ENCODE results near the gene MBD4. TPM values are rescaled to one million over a fixed set of nuclear protein-coding genes. Genes with fewer than 3 reads are reported as not detected.

Gene MBD4
- total RNA-seq, 1 experiment from 2014 or later, result 35.8 TPM

GRCh38 chr3:129428376-129429079, 11.2 kb downstream of the MBD4 start, which contains the start of gene EFCAB12:
TSS of gene EFCAB12 (minus strand) at chr3:129428636. CDS start at chr3:129428488, 148 bp downstream.
- Mint-ChIP-seq H3K27me3 (ENCODE audit: insufficient read depth, unreplicated experiment) (no peaks in the 10 kb centered on the region), H3K36me3 (ENCODE audit: insufficient read depth, unreplicated experiment) (peaks cover 32% of the 10 kb centered on the region), H3K4me3 (ENCODE audit: unreplicated experiment) (peak within 1 kb of the TSS; percentile 67), H3K9me3 (ENCODE audit: unreplicated experiment) (no peaks in the 10 kb centered on the region), H3K4me1 (ENCODE audit: insufficient read depth, unreplicated experiment) (peaks cover 14% of the 10 kb centered on the region), H3K27ac (ENCODE audit: low read depth, unreplicated experiment) (no peak within 1 kb of the TSS)
- DNase-seq (ENCODE audit: unreplicated experiment), result peak; percentile 78
- POLR2A ChIA-PET, result interaction anchor here (1.0 to 4.9 kb wide), 4 partner anchors 11 to 150 kb away, joined by 3 to 55 read pairs (median 3); partner anchors contain the start of genes HMCES, IFT122 and MBD4
- TF ChIP-seq, protein P1, sequence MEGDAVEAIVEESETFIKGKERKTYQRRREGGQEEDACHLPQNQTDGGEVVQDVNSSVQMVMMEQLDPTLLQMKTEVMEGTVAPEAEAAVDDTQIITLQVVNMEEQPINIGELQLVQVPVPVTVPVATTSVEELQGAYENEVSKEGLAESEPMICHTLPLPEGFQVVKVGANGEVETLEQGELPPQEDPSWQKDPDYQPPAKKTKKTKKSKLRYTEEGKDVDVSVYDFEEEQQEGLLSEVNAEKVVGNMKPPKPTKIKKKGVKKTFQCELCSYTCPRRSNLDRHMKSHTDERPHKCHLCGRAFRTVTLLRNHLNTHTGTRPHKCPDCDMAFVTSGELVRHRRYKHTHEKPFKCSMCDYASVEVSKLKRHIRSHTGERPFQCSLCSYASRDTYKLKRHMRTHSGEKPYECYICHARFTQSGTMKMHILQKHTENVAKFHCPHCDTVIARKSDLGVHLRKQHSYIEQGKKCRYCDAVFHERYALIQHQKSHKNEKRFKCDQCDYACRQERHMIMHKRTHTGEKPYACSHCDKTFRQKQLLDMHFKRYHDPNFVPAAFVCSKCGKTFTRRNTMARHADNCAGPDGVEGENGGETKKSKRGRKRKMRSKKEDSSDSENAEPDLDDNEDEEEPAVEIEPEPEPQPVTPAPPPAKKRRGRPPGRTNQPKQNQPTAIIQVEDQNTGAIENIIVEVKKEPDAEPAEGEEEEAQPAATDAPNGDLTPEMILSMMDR (IDR thresholded peaks at IDR 0.05; ENCODE audit: unreplicated experiment), result no peak
- intact Hi-C loops (cut with micrococcal nuclease), result no loop called here
- BruUV-seq (replicated peaks), result no TSS peak
- CTCF ChIA-PET, result interaction anchor here (0.6 to 2.2 kb wide), 6 partner anchors 11 to 461 kb away, joined by 3 to 8 read pairs (median 4); partner anchors contain the start of genes IFT122 and MBD4

DNA sequence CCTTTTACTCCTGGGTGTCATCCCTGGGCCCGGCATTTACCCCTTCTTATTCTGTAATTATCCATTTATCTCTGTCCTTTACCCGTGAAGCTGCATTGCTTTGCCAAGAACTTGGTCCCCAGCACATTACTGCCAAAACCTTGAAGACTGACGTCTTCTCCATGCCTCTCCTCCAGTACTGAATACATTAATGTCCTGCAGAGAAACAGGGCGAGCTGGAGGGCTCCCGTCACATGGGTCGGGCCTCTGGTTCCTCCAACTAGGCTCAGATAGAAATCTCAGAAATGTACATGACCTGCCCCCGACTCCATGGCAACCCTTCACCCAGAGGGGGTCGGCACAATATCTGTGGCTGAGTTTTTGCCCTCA, 11.8 kb downstream of the MBD4 start:
- H3K4me3 Mint-ChIP-seq (ENCODE audit: unreplicated experiment), result peak overlapping the region; percentile 67
- CTCF ChIA-PET, result interaction anchor here (1.0 kb wide), 1 partner anchor 24 kb away, joined by 3 read pairs; no protein-coding TSS in a partner anchor
- BruUV-seq (replicated peaks), result no TSS peak

GRCh38 chr3:129425619-129426018, 14.1 kb downstream of the MBD4 start:
- H3K27ac Mint-ChIP-seq (ENCODE audit: low read depth, unreplicated experiment), result no peak overlapping the region
- H3K27me3 Mint-ChIP-seq (ENCODE audit: insufficient read depth, unreplicated experiment), result no peaks in the 10 kb centered on the region
- DNase-seq (ENCODE audit: unreplicated experiment), result no peak
- H3K4me3 Mint-ChIP-seq (ENCODE audit: unreplicated experiment), result no peak overlapping the region
- TF ChIP-seq, protein P1 (IDR thresholded peaks at IDR 0.05; ENCODE audit: unreplicated experiment), result no peak
- BruUV-seq (replicated peaks), result no TSS peak
- H3K9me3 Mint-ChIP-seq (ENCODE audit: unreplicated experiment), result no peaks in the 10 kb centered on the region
- ChIA-PET POLR2A (no interaction called here), CTCF (interaction anchor here (1.3 kb wide), 1 partner anchor 25 kb away, joined by 3 read pairs; no protein-coding TSS in a partner anchor)
- H3K36me3 Mint-ChIP-seq (ENCODE audit: insufficient read depth, unreplicated experiment), result peaks cover 5% of the 10 kb centered on the region
- H3K4me1 Mint-ChIP-seq (ENCODE audit: insufficient read depth, unreplicated experiment), result peaks cover 14% of the 10 kb centered on the region
- intact Hi-C loops (cut with micrococcal nuclease), result no loop called here

More for the DNA sequence above, 11.8 kb downstream of the MBD4 start:
- Mint-ChIP-seq H3K9me3 (ENCODE audit: unreplicated experiment) (no peaks in the 10 kb centered on the region), H3K4me1 (ENCODE audit: insufficient read depth, unreplicated experiment) (peaks cover 14% of the 10 kb centered on the region), H3K27ac (ENCODE audit: low read depth, unreplicated experiment) (no peak overlapping the region), H3K27me3 (ENCODE audit: insufficient read depth, unreplicated experiment) (no peaks in the 10 kb centered on the region), H3K36me3 (ENCODE audit: insufficient read depth, unreplicated experiment) (peaks cover 27% of the 10 kb centered on the region)
- DNase-seq (ENCODE audit: unreplicated experiment), result no peak
- intact Hi-C loops (cut with micrococcal nuclease), result no loop called here
- POLR2A ChIA-PET, result interaction anchor here (1.0 to 4.9 kb wide), 3 partner anchors 12 to 149 kb away, joined by 3 to 55 read pairs (median 3); partner anchors contain the start of genes HMCES, IFT122 and MBD4
- TF ChIP-seq, protein P1 (IDR thresholded peaks at IDR 0.05; ENCODE audit: unreplicated experiment), result no peak

DNA sequence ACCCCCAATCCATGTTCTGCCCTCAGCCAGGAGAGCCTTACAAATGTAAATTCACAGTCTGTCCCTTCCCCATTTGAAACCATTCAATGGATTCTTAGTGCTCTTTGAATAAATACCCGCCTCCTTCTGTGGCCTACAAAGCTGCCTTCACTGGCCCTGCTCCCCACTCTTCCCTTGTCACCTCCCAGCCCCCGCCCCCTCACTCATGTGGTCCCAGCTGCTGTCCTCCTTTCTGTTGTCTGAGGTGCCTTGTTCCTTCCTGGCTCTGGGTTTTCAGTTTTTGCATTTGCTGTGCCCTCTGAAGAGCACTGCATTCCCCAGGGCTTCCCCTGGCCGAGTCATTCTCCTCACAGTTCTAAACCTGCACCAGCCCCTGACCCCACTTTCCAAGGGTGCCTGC, 14.5 kb downstream of the MBD4 start:
- TF ChIP-seq, protein P1 (IDR thresholded peaks at IDR 0.05; ENCODE audit: unreplicated experiment), result no peak
- intact Hi-C loops (cut with micrococcal nuclease), result no loop called here
- H3K36me3 Mint-ChIP-seq (ENCODE audit: insufficient read depth, unreplicated experiment), result peaks cover 1% of the 10 kb centered on the region
- H3K27me3 Mint-ChIP-seq (ENCODE audit: insufficient read depth, unreplicated experiment), result no peaks in the 10 kb centered on the region
- H3K4me3 Mint-ChIP-seq (ENCODE audit: unreplicated experiment), result no peak overlapping the region
- peaks cover 14% of the 10 kb centered on the region for H3K4me1 Mint-ChIP-seq (ENCODE audit: insufficient read depth, unreplicated experiment)
- no peak overlapping the region for H3K27ac Mint-ChIP-seq (ENCODE audit: low read depth, unreplicated experiment)
- ChIA-PET POLR2A (no interaction called here), CTCF (interaction anchor here (1.3 kb wide), 1 partner anchor 25 kb away, joined by 3 read pairs; no protein-coding TSS in a partner anchor)
- no peak for DNase-seq (ENCODE audit: unreplicated experiment)
- no TSS peak for BruUV-seq (replicated peaks)
- no peaks in the 10 kb centered on the region for H3K9me3 Mint-ChIP-seq (ENCODE audit: unreplicated experiment)
